GM21447 (cell line): ENCODE measurements around the gene EPS8.
A peak's percentile ranks its signal among the peaks of the same experiment; 100 is the strongest.

Experiments
- ATAC-seq: cut with Tn5 transposase; IDR thresholded peaks from one replicate; pipeline ENCODE4 v1.9.1; 2021; ENCODE audit not compliant: unreplicated experiment

EPS8 gene

DNA sequence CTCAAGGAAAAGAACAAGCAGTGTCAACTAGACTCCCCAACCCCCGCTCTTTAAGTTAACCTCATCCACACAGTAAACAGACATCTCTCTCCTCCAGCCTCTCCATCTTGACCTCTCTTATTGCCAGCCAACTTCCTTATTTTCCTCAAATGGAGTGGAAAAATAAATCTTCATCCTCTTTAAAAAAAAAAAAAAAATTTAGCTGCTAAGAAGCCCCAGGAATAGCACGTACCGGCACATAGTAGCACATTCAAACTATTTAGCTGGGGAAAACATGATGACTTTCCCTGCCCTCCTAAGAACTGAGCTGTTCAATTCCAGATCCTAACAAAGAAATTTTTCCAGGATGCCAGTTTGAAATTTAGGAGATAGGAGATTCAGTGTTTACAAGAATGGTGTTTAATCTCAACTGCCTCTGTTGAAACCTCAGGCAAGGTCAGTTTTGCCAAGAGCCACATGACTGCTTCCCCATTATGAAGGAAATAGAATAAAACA lies 90.8 kb downstream of the EPS8 start:
- ATAC-seq: no peak

DNA sequence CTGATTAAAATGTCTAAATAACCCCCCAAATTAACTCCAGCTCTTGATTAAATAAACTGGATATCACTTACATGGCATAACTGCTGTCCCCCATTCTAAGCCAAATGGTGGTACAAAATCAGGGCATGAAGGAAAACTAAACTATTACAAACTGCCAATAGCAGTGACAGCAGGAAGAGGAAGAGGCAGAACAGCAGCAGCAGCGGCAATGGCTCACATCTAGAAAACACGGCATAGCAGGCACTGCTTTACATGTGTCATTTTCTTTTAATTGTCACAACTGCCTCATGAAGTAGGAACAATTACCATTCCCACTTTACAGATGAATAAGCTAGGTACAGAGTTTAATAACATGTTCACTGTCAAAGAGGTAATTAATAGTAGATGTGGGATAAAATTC lies 92.0 kb downstream of the EPS8 start:
- no peak for ATAC-seq

- ATAC-seq: no peak
Observed at GRCh38 chr12:15693228-15693911, 95.8 kb downstream of the EPS8 start.

- no peak for ATAC-seq
Observed at GRCh38 chr12:15691388-15691787, 97.8 kb downstream of the EPS8 start.

GRCh38 chr12:15690320-15690719 lies 98.9 kb downstream of the EPS8 start:
- ATAC-seq: no peak

DNA sequence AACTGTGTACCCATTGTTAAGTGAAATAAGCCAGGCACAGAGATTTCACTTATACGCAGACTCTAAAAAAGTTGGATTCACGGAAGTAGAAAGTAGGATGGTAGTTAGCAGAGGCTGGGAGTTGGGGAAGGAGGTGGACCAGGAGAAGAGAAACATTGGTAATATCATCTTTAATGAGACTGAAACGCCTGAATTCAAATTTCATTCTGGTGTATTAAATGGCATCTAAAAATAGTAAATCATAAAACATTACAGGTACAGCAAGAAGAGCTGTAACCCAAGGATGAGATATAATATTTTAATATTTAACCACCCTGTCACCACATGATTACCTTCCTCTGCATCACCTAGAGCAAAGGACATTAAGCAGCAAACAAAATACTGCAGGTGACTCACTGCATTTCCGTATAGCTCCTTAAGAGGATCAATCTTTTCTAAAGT lies 99.4 kb downstream of the EPS8 start:
- no peak for ATAC-seq

DNA sequence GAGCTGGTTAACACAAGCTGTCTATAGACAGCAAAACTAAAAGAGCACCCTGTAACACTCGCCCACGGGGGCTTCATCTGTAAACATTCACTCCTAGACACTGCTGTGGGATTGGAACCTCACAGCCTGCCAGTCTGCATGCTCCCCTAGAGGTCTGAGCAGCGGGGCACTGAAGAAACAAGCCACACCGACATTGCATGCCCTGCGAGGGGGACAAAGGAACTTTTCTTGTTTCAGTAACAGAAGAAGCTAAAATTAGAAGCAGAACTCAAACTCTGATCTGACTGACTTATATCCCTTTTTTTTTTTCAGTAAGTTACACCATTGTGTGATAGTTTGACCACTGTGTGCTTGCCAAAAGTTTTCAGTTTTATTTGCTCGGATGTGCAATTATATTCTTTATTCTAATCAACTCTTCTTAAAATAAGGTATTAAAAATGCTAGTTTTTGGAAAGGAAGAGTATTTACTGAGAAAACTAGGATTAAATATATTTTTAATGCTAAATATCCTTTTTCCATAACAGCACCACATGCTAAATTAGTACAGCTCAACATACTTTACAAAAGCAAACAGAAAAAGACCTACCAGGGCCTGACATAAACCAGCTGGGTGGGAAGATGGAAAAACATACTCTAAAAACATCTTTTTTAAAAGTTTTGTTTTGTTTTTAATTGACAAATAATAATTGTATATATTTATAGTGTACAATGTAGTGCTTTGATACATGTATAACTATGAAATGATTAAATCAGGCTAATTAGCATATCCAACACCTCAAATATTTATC lies 100.2 kb downstream of the EPS8 start:
- ATAC-seq: no peak

DNA sequence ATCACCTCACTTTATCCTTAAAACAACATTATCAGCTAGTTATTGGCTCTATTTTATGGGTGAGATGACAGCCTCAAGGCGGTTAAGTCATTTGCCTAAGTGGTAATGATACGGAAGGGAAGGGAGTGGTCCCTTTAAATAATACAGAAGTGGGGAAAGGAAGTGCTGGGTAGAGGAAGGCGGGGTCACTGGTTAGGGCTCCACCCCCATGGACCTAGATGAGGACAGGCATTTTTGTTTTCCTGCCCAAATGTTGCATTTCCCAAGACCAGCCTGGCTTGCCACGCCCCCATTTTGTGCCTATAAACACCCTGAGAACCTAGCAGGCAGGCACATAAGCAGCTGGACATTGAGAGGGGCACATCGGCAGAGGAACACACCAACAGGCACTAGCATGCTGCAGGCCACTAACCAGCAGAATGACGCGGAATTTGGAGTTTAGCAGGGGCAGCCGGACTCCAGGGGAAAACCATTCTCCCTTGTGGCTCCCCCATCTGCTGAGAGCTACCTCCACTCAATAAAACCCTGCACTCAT lies 100.9 kb downstream of the EPS8 start:
- ATAC-seq: peak; percentile 50

GRCh38 chr12:15687583-15687982 lies 101.6 kb downstream of the EPS8 start:
- ATAC-seq: no peak

DNA sequence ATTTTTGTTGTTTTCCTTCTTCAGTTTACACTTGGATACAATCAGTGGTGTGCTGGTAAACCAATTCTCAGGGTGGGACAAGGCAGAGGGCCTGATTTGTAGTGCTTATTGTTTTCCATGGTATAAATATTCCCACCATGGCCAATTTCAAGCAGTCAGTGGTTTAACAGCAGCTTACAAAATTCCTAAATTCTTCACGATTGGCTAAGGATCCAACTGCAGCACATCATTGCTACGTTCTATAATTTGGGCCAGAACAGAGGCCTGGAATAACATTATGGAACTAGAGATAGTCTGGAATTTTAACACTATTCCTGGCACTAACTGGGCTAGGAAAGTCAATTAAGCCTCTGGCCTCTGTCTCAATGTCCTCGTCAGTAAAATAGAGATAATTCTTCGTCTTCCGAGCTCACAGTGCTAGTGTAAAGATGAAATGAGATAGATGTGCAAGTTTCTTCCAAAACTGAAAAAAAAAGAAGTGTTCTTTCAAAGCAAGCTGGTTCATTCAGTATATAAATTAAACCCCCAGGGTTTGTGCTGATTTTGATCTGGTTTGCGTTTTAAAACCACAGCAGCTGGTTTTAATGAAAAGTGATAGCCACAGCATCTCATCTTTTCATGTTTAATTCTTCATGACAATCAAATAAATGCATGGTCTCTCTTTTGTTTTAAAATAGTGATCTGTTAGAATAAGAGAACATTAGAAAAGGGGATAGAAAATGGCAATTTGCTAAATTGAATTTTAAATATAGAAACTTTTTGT lies 104.1 kb downstream of the EPS8 start:
- ATAC-seq: no peak

- ATAC-seq: no peak
Observed at GRCh38 chr12:15682826-15683225, 106.4 kb downstream of the EPS8 start.

- ATAC-seq: no peak
Observed at GRCh38 chr12:15679151-15679550, 110.0 kb downstream of the EPS8 start.

DNA sequence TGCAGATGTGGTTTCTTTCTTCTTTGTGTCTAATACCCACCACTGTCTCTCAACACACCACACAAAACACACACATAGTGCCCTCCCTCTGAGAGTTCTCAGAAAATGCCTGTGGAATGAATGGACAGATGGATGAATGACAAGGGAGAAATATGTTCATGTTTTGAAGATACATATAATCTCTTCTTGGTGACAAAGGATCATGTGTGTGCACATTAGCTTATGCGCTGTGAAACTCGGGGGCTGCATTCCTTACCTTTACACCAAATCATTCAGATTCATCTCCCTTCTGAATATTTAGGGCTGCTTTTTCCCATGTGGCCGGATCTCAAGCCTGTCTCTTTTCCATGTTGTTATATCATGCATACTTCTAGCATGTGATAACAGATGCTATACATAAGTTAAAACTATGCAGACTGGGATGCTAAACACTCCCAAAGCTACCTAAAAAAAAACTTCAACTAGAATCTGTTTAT lies 111.4 kb downstream of the EPS8 start:
- no peak for ATAC-seq

- ATAC-seq: no peak
Observed at GRCh38 chr12:15677228-15677627, 112.0 kb downstream of the EPS8 start.

DNA sequence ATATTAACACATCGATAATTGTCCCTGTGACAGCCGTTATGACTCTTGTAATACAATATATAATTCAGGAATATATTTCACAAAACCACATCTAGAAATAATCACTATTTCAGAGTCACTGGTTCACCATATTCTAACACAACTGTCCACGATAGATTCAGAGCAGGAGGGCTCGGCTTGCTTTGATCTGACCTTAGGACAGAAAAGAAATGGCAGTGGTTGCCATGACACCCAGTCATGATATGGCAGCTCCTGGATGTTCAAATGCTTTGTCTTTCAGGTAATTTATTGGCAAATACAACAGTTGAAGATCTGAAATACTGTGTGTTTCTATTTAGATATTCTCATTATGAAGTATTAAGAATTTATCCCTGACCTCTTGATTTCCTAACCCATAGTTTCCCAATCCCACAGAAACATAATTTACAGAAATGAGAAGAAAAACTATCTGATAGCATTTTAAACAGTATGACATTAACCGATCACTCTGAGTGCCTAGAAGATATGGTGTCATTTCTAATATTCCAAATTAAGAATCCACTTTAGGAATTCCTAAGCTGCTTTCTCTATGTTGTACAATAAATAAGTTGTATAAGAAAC lies 116.4 kb downstream of the EPS8 start:
- no peak for ATAC-seq

DNA sequence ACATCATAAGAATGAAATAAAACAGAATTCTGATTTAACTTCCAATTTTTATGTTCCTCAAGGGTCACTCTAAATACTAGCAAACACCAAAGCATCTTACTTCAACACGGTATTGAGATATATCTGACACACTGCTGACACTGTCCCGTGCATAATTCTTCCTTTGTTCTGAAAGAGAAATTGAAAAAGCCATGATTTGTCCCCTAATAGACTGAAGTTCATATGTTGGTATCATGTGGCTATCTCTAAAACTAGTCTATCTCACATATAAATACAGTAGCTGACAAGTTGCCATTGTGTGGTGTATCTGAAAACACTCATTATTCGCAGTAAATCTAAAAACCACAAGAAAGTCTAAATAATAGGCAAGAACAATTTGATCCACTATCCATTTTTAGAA lies 118.4 kb downstream of the EPS8 start:
- ATAC-seq: no peak

DNA sequence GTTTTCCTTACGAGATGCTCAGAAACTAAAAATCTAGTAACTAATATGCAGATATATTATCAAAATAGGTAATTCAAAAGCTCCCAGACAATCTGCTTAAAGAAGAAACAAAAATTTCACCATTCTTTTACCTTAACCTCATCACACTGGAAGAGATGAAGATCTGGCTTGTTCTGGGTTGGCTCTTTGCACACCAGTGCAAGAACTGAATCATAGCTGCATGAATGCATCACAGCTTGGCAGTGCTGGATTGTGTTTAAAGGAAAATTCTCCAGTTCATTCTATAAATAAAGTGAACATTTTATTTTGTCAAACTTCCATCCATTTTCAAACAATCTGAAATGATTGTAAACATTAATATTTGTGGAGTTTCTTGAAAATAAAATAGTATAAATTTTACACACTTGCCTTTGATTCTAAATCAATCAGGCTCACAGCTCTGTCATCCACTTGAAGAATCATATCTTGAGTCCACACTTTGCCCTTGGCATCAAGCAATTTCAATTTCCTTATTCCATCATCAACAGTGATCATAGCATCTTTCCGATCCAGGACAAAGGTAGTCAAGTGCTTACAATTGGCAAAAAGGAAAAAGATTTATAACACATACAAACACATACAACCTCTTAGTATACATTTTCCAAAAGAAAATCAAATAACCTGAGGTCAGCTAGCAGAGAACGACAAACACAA lies 119.8 kb downstream of the EPS8 start:
- ATAC-seq: no peak

DNA sequence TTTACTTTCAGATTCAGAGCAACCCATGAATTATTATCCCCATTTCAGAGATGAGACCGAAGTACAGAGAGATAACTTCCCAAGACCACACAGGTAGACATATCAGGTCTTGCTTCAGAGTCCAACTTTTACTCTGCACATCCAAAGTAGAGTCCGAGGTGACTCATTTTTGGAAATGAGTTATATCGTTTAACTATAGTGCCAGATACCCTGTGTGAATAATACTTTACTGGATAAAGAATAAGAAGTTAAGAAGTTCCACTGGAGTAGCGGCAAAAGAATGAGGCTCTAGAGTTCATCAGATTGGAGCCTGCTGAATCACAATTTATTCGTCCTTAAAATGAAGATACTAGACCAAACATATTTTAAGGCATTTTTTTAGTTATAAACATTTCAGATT lies 124.7 kb downstream of the EPS8 start:
- no peak for ATAC-seq

DNA sequence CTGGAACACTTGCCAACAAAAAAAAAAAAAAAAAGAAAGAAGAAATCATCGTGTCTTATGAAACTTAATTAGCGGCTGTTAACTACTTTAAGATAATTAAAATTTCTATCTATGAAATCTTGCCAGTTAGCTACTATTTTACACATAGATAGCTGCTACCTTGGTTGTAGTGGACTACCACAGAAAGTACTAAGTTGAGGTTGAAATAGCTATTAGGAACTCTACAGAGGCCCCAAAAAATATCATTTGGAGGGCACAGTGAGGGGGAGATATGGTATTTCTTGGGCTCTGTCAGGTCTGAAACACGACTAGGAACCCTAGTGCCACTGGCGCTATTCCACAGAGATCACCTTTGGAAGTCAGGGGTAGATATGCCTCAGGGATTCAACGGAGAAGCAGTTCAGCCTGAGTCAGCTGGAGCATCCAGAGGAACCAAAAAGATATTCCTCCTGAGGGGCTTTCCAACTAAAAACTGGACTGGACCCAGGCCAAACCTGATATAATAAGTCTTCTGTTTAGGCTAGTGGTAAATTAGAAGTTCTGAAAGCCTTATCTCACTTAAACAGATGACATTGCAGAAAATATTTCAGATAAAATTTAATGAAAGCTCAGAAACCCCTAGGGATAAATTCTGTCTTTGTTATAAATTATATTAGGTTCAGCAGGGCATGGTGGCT lies 126.1 kb downstream of the EPS8 start:
- no peak for ATAC-seq
